Mesenchymal stem cell (in vitro differentiated cells and primary cell): ENCODE results near the gene MEI1.
A peak's percentile ranks its signal among the peaks of the same experiment; 100 is the strongest.

Source experiments
- DNase-seq: peaks from one replicate; pipeline ENCODE4 v3.0.0-alpha.2; 2013
- H2AFZ ChIP-seq: one replicate; pipeline ENCODE4 v1.6.1; 2013; ENCODE audit warnings: low read depth, mild to moderate bottlenecking, control low read depth, inconsistent platforms, low read length, moderate library complexity
- H2AK5ac ChIP-seq: 2 replicates; pipeline ENCODE4 v1.6.1; 2013; ENCODE audit warnings: low read length, moderate library complexity, mild to moderate bottlenecking, inconsistent platforms; ENCODE audit not compliant: severe bottlenecking
- H2BK120ac ChIP-seq: one replicate; pipeline ENCODE4 v1.6.1; 2013; ENCODE audit warnings: low read depth, mild to moderate bottlenecking, inconsistent platforms, low read length, moderate library complexity
- H2BK12ac ChIP-seq, 2 experiments: one replicate each; pipeline ENCODE4 v1.6.1; 2013; ENCODE audit warnings: inconsistent platforms in 2 of 2, low read length in 2 of 2, mild to moderate bottlenecking in 2 of 2, moderate library complexity in 2 of 2, control low read depth in 1 of 2
- H2BK15ac ChIP-seq: one replicate; pipeline ENCODE4 v1.6.1; 2013; ENCODE audit warnings: mild to moderate bottlenecking, low read depth, inconsistent platforms; ENCODE audit not compliant: poor library complexity, severe bottlenecking
- H2BK5ac ChIP-seq: 2 replicates; pipeline ENCODE4 v1.6.1; 2013; ENCODE audit warnings: low read depth, mild to moderate bottlenecking, low read length, control low read depth, inconsistent platforms; ENCODE audit not compliant: poor library complexity, severe bottlenecking
- H3K14ac ChIP-seq, 2 experiments: one replicate each; pipeline ENCODE4 v1.6.1; 2013; ENCODE audit warnings: inconsistent platforms in 2 of 2, low read length in 2 of 2, control low read depth in 1 of 2, mild to moderate bottlenecking in 1 of 2, moderate library complexity in 1 of 2
- H3K18ac ChIP-seq, 2 experiments: one replicate each; pipeline ENCODE4 v1.6.1; 2013; ENCODE audit warnings: inconsistent platforms in 2 of 2, low read length in 2 of 2, control low read depth in 1 of 2, low read depth in 1 of 2, mild to moderate bottlenecking in 1 of 2
- H3K23ac ChIP-seq, 2 experiments: one replicate each; pipeline ENCODE4 v1.6.1; 2013; ENCODE audit warnings: inconsistent platforms in 2 of 2, low read length in 2 of 2, mild to moderate bottlenecking in 2 of 2, moderate library complexity in 2 of 2, control low read depth in 1 of 2
- H3K27ac ChIP-seq: 2 replicates; pipeline ENCODE4 v1.5.1; 2013; ENCODE audit warnings: mild to moderate bottlenecking, moderate library complexity, low read length, control low read depth, inconsistent platforms; ENCODE audit not compliant: poor library complexity, severe bottlenecking
- H3K27me3 ChIP-seq, 2 experiments: 2 replicates each; pipeline versions ENCODE4 v1.6.1 to v1.7.0; 2013; ENCODE audit warnings: low read length in 2 of 2, mild to moderate bottlenecking in 2 of 2, moderate library complexity in 2 of 2, control low read depth in 1 of 2, inconsistent platforms in 1 of 2; ENCODE audit not compliant: control insufficient read depth in 1 of 2, insufficient read depth in 1 of 2
- H3K36me3 ChIP-seq, 2 experiments: 2 replicates each; pipeline versions ENCODE4 v1.6.1 to v1.7.0; 2013; ENCODE audit warnings: low read length in 2 of 2, control low read depth in 1 of 2, inconsistent platforms in 1 of 2, low read depth in 1 of 2, mild to moderate bottlenecking in 1 of 2; ENCODE audit not compliant: insufficient read depth in 2 of 2, control insufficient read depth in 1 of 2
- H3K4ac ChIP-seq, 2 experiments: one replicate each; pipeline ENCODE4 v1.6.1; 2013; ENCODE audit warnings: inconsistent platforms in 2 of 2, low read length in 2 of 2, mild to moderate bottlenecking in 2 of 2, moderate library complexity in 2 of 2, control low read depth in 1 of 2, low read depth in 1 of 2
- H3K4me1 ChIP-seq: 2 replicates; pipeline ENCODE4 v1.6.1; 2013; ENCODE audit warnings: low read depth, low read length, control low read depth; ENCODE audit not compliant: control insufficient read depth, insufficient read depth
- H3K4me2 ChIP-seq: 2 replicates; pipeline ENCODE4 v1.6.1; 2013; ENCODE audit warnings: low read length, mild to moderate bottlenecking, inconsistent platforms; ENCODE audit not compliant: poor library complexity, severe bottlenecking
- H3K4me3 ChIP-seq, 2 experiments: 2 replicates each; pipeline versions ENCODE4 v1.5.1 to v1.7.0; 2013; ENCODE audit warnings: low read length in 2 of 2, mild to moderate bottlenecking in 2 of 2, control low read depth in 1 of 2, low read depth in 1 of 2; ENCODE audit not compliant: insufficient read depth in 1 of 2
- H3K79me1 ChIP-seq: replicated peaks from 2 replicates; pipeline ENCODE4 v1.6.1; 2013; ENCODE audit warnings: mild to moderate bottlenecking, control low read depth, low read length, inconsistent platforms; ENCODE audit not compliant: poor library complexity, severe bottlenecking
- H3K9ac ChIP-seq: 2 replicates; pipeline ENCODE4 v1.7.0; 2013; ENCODE audit warnings: mild to moderate bottlenecking, low read length, moderate library complexity
- H3K9me3 ChIP-seq: 2 replicates; pipeline ENCODE4 v1.7.0; 2013; ENCODE audit warnings: mild to moderate bottlenecking, low read length; ENCODE audit not compliant: control insufficient read depth
- H4K8ac ChIP-seq: one replicate; pipeline ENCODE4 v1.6.1; 2013; ENCODE audit warnings: inconsistent platforms, mild to moderate bottlenecking, low read length, moderate library complexity
- H4K91ac ChIP-seq: one replicate; pipeline ENCODE4 v1.6.1; 2013; ENCODE audit warnings: mild to moderate bottlenecking, low read length, inconsistent platforms
- WGBS: methylation state at CpG from one replicate; pipeline ENCODE4 v1.1.7; 2013; ENCODE audit warnings: mixed read lengths; 5-methylcytosine and 5-hydroxymethylcytosine counted together

The MEI1 gene

DNA sequence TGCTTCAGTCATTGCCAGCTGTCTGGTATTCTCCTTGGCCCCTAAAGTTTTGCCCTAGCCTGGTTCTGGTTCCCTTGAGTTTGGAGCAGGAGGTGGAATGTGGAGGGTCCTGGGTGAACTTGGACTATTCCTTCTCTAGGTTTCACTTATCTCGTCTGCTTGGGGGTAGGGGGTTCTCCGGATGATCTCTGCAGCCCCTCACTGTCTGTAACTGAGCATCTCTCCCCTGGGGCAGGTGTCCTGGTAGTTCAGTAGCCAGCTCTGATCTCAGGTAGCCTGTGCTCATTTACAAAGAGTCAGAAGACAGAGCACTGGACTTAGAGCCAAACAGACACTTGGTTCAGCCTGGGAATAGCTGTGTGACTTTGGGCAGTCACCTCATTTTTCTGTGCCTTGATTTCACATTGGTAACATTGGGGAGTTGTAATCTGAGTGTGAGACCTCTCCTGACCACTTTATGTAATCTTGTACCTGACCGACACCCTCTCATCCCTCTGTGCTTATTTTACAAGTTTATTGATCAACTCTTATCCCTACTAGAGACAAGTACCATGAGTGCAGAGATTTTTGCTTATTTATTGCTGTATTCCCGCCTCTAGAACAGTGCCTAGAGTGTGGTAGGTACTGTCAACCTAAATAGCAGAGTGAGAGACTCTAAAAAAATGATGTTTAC is 102.0 kb downstream of the MEI1 start:
- H3K9me3 ChIP-seq = no peaks in the 10 kb centered on the region
- H3K79me1 ChIP-seq = peaks cover 13% of the 10 kb centered on the region
- no peak overlapping the region for H4K91ac ChIP-seq
- peak overlapping the region in 1 of 2 experiments; percentile 60 for H2BK12ac ChIP-seq
- no peaks in the 10 kb centered on the region for H3K27me3 ChIP-seq
- no peak overlapping the region for H3K14ac ChIP-seq
- peak overlapping the region; percentile 68 for H2AFZ ChIP-seq
- H3K9ac ChIP-seq = peak overlapping the region; percentile 93
- H3K4me2 ChIP-seq = peak overlapping the region; percentile 55
- no peak overlapping the region for H2BK15ac ChIP-seq
- no peak for DNase-seq
- no peak overlapping the region for H2BK5ac ChIP-seq
- peak overlapping the region in 1 of 2 experiments; percentile 19 for H3K18ac ChIP-seq
- peaks cover 7% of the 10 kb centered on the region for H3K4me1 ChIP-seq
- no peaks in the 10 kb centered on the region for H3K36me3 ChIP-seq
- peak overlapping the region; percentile 78 to 96 for H3K4me3 ChIP-seq
- no peak overlapping the region for H2AK5ac ChIP-seq
- peak overlapping the region; percentile 27 for H3K27ac ChIP-seq
- H3K4ac ChIP-seq = no peak overlapping the region
- no peak overlapping the region for H2BK120ac ChIP-seq
- no peak overlapping the region for H4K8ac ChIP-seq
- no peak overlapping the region for H3K23ac ChIP-seq
- WGBS = 24% methylated on average over 3 of the region's 4 CpGs

DNA sequence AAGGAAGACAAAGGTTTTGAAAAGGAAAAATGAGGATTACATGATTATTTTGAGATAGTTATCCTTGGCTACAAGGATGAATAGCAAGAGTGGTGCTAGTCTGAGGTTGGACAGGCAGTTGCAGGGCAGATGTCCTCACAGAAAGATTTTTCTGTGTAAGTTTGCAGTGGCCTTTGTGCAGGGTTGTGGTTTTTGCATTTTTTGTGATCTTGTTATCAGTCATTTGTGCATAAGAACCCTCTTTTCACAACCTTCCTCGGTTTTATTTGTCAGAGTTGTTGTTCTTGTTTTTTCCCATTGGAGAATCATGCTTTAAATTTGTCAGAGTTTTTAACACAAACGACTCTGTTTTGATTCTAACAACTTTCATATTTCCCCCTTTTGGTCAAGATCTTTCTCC is 102.6 kb downstream of the MEI1 start:
- no peak overlapping the region for H3K4me2 ChIP-seq
- no peak overlapping the region for H2BK12ac ChIP-seq
- H3K27ac ChIP-seq = no peak overlapping the region
- H2AK5ac ChIP-seq = no peak overlapping the region
- peak; percentile 18 for DNase-seq
- H3K9me3 ChIP-seq = no peaks in the 10 kb centered on the region
- no peak overlapping the region for H3K14ac ChIP-seq
- H4K91ac ChIP-seq = no peak overlapping the region
- H2AFZ ChIP-seq = no peak overlapping the region
- H3K23ac ChIP-seq = no peak overlapping the region
- H3K79me1 ChIP-seq = peaks cover 13% of the 10 kb centered on the region
- peak overlapping the region in 1 of 2 experiments; percentile 96 for H3K4me3 ChIP-seq
- no peak overlapping the region for H3K4ac ChIP-seq
- H3K18ac ChIP-seq = no peak overlapping the region
- no peak overlapping the region for H3K9ac ChIP-seq
- H3K27me3 ChIP-seq = no peaks in the 10 kb centered on the region
- WGBS = 100% methylated on average over 1 of the region's 2 CpGs
- H4K8ac ChIP-seq = no peak overlapping the region
- H2BK120ac ChIP-seq = no peak overlapping the region
- peaks cover 7% of the 10 kb centered on the region for H3K4me1 ChIP-seq
- H2BK15ac ChIP-seq = no peak overlapping the region
- H3K36me3 ChIP-seq = no peaks in the 10 kb centered on the region
- no peak overlapping the region for H2BK5ac ChIP-seq

DNA sequence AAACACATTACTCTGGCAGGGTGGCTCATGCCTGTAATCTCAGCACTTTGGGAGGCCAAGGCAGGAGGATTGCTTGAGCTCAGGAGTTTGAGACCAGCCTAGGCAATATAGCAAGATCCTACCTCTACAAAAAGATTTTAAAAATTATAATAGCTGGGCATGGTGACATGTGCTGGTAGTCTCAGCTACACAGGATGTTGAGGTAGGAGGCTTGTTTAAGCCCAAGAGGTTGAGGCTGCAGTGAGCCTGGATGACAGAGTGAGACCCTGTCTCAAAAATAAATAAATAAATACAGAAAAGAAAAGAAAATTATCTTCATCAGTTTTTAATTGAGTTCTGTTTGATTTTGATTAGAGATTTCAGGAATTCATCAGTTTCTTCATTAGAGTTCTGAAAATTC is 106.3 kb downstream of the MEI1 start:
- no peak overlapping the region for H2BK15ac ChIP-seq
- H3K4me3 ChIP-seq = no peak overlapping the region
- H4K8ac ChIP-seq = no peak overlapping the region
- H2AFZ ChIP-seq = no peak overlapping the region
- H3K27me3 ChIP-seq = no peaks in the 10 kb centered on the region
- no peak overlapping the region for H2BK120ac ChIP-seq
- H3K79me1 ChIP-seq = peaks cover 39% of the 10 kb centered on the region
- H3K36me3 ChIP-seq = peaks cover 9 to 15% of the 10 kb centered on the region in 2 experiments
- H4K91ac ChIP-seq = no peak overlapping the region
- H2AK5ac ChIP-seq = no peak overlapping the region
- no peak overlapping the region for H3K18ac ChIP-seq
- H2BK12ac ChIP-seq = no peak overlapping the region
- no peak overlapping the region for H2BK5ac ChIP-seq
- H3K4me1 ChIP-seq = peaks cover 2% of the 10 kb centered on the region
- no peak overlapping the region for H3K4me2 ChIP-seq
- H3K27ac ChIP-seq = no peak overlapping the region
- no peak for DNase-seq
- H3K9ac ChIP-seq = no peak overlapping the region
- no peak overlapping the region for H3K14ac ChIP-seq
- H3K9me3 ChIP-seq = no peaks in the 10 kb centered on the region
- H3K4ac ChIP-seq = no peak overlapping the region
- no peak overlapping the region for H3K23ac ChIP-seq

DNA sequence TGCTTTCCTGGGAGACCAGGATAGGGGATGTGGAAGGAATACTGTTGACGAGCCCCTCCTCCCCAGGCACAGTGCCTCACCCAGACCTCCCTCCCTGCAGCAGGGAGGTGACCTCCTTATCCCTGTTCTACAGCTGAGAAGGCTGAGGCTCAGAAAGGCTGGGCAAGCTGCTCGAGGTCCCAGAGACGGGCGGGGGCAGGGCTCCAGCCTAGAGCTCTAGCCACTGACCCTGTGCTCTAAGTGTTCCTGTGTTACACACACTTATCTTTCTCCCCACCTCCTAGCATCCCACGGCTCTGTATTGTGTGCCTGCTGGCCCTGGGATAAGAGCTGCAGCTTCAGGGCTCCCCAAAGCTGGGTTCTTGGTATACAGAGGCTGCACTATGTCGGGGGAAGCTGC is 109.1 kb downstream of the MEI1 start:
- H2BK5ac ChIP-seq = no peak overlapping the region
- no peak for DNase-seq
- H3K27ac ChIP-seq = no peak overlapping the region
- H2AFZ ChIP-seq = no peak overlapping the region
- no peaks in the 10 kb centered on the region for H3K9me3 ChIP-seq
- no peak overlapping the region for H2AK5ac ChIP-seq
- H3K79me1 ChIP-seq = peaks cover 46% of the 10 kb centered on the region
- H3K18ac ChIP-seq = no peak overlapping the region
- WGBS = 87% methylated on average over 6 of the region's 6 CpGs
- H3K4ac ChIP-seq = no peak overlapping the region
- no peak overlapping the region for H2BK12ac ChIP-seq
- H3K9ac ChIP-seq = no peak overlapping the region
- H3K14ac ChIP-seq = no peak overlapping the region
- H2BK120ac ChIP-seq = no peak overlapping the region
- H4K91ac ChIP-seq = no peak overlapping the region
- peaks cover 15 to 26% of the 10 kb centered on the region in 2 experiments for H3K36me3 ChIP-seq
- no peak overlapping the region for H3K23ac ChIP-seq
- H3K4me2 ChIP-seq = no peak overlapping the region
- H2BK15ac ChIP-seq = no peak overlapping the region
- H4K8ac ChIP-seq = no peak overlapping the region
- no peak overlapping the region for H3K4me3 ChIP-seq
- no peaks in the 10 kb centered on the region for H3K4me1 ChIP-seq
- H3K27me3 ChIP-seq = no peaks in the 10 kb centered on the region
